ENCODE measurements around the gene FAM76A.
"Not testable (repeated sequence)": the region's sequence is repeated elsewhere in the genome, so short reads cannot be mapped to it uniquely, and the experiment has no call there.

FAM76A gene

DNA sequence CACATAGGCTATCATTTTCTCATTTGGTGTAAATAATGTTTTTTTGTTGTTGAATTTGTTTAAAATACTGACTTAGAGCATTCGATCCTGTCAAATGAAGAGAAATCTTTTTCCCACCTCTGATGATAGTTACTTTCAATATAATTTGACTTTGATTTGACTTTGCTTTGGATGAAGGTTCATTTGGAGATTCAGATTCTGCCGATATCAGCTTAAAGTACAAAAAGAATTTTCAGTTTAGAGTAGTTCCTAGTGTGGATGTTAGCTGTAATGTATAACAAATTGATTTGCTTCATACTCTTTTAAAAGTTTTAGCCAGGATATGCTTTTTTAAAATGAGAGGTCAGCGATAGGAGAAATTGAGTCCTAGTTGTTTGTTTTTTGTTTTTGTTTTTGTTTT, 57.2 kb downstream of the FAM76A start:
- DNase-seq, result no peak

DNA sequence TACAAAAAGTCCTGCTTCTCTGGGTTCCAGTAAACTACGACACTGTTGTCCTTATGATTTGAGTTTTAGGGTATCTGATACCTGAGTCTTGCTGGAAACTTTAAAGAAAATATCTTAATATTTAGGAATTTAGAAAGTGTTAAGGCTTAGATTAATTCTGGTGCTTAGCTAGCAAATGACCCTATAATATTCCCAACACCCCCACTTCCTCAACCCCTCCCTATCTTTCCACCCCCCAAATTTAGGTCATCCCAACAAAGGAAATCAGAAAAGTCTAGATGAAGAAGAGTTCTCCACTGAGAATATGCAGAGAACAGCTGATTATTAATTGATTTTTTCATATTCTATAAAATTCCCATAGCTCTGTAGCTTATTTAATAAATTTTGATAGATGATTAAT, 58.9 kb downstream of the FAM76A start:
- no peak for DNase-seq

DNA sequence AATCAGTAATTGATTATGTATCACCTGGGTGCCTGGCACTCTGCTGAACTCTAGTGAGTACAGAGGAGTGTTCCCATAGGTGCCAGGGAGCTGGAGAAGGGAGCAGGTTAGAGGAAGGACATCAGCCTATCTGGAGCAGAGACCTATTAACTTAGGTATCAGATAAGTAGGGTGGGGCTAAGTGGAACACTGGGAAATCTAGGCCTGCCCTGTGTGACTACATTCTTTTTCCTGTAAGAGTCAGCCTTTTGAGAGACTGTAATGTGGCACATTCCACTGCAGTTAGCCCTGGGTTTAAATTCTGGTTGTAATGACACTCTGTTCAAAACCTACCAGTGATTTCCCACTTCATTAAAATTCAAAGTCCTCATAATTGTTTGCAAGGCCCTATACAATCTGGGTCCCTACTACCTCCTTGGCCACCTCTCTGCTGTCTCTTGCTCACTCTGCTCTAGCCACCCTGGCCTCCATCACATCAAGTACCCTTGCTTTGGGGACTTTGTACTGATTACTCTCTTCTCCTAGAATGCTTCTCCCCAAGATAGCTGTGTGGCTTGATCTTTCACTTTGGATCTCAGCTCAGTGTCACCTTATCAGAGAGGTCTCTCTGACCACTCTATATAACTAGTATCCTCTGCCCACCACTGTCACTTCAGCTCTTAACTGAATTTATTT, 60.2 kb downstream of the FAM76A start:
- no peak for DNase-seq

DNA sequence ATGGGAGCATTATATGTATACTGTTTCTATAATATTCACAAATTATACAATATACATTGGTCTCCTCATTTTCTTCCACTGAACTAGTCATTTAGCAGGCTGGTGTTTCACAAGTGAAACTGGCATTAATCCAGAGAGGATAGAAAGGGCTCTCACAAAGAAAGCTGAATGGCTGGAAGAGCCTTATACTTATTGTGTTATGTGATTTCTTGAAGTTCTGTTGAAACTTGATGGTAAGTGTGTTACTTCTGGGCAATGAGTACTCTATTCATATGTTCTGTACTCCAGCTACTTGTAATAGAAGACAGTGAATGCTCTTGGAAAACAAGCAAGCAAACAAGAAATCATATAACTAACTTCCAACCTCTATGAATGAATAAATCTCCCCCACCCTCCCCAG, 62.1 kb downstream of the FAM76A start:
- DNase-seq, result no peak

DNA sequence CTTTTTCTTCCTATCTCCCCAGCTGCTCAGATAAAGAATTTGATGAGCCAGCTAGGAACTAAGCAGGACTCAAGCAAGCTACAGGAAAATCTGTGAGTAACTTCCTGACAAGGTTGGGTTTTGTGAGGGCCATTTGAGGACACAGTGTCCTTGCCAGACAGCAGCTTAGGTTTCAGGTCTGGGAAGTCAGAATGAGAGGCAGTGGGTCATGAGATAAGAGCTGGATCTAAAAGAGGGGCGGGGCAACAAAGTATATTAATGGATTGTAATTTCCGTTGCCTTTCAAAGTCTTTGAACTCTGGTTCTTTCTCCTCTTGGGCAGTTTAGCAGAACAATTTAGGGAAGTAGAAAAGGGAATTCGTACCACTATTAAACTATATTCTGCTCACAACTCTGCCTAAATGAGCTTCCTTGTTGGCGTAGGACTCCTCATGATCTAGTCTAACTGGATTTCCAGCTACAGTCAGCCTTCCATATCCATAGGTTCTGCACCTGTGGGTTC, 63.8 kb downstream of the FAM76A start:
- DNase-seq, result no peak

DNA sequence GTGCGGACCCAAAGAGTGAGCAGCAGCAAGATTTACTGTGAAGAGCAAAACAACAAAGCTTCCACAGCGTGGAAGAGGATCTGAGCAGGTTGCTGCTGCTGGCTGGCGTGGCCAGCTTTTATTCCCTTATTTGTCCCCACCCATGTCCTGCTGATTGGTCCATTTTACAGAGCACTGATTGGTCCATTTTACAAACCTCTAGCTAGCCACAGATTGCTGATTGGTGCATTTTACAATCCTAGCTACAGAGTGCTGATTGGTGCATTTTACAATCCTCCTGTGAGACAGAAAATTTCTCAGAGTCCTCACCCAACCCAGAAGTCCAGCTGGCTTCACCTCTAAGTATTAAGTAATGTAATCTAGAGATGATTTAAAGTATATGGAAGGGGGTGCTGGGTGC, 64.5 kb downstream of the FAM76A start:
- DNase-seq, result not testable (repeated sequence)

DNA sequence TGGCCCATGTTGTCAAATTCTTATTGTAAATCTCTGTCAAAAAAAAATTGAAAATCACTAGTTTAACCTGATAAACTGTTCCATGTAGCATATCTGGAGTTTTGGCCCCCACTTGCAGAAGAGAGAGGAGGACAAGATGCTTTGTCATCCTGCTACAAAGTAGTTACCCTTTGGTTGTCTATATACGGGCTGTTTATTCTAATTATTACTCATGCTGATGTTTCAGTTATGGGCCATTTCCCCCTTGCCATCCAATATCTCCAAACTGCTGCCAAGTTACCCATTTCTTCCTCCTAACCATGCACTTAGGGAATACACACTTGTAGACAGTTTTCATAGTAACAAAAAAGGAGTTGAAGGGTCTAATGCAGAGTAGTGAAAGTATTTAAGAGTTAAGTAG, 69.8 kb downstream of the FAM76A start:
- DNase-seq, result no peak

DNA sequence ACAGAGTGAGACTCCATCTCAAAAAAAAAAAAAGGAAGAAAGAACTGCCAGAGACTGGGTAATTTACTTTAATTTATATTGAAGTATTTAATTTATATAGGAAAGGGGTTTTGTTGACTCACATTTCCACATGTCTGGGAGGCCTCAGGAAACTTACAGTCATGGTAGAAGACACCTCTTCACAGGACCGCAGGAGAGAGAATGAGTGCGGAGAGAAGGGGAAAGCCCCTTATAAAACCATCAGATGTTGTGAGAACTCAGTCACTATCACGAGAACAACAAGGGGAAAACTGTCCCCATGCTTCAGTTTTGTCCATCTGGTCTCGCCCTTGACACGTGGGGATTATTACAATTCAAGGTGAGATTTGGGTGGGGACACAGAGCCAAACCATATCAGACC, 79.0 kb downstream of the FAM76A start:
- no peak for DNase-seq

DNA sequence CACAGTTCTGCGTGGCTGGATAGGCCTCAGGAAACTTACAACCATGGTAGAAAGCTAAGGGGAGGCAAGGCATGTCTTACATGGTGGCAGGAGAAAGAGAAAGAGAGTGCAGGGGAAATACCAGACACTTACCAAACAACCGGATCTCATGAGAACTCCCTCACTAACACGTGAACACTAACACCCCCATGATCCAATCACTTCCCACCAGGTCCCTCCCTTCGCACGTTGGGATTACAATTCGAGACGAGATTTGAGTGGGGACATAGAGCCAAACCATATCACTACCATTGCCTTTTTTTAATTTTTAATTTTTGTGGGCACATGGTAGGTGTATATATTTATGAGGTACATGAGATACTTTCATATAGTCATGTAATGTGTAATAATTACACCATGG, 81.0 kb downstream of the FAM76A start:
- no peak for DNase-seq

DNA sequence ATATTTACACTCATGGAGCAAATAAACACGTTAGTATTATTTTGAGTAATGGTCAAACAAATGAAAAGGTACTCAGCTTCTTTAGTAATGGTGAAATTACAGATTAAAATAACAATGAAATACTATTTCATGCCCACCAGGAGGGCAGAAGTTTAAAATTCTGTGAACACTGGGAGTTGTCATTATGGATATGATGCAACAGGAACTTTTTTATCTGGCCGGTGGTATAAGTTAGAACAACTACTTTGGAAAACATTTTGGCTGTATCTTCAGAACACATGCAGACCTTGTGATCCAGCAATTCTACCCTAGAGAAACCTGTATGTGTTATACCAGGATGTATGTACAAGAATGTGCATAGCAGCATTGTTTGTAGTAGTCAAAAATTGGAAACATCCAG, 81.6 kb downstream of the FAM76A start:
- DNase-seq, result no peak

DNA sequence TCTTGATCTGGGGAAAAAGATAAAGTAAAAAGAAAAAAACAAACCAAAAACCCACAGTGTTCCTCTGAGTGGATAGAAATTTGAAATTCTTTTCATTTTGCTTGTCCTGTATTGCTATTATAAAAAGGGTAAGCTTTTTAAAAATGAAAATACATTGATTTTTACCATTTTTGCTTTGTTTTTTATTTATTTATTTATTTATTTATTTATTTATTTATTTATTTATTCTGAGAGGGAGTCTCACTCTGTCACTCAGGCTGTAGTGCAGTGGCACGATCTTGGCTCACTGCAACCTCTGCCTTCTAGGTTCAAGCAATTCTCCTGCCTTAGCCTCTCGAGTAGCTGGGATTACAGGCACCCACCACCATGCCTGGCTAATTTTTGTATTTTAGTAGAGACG, 82.4 kb downstream of the FAM76A start:
- not testable (repeated sequence) for DNase-seq

DNA sequence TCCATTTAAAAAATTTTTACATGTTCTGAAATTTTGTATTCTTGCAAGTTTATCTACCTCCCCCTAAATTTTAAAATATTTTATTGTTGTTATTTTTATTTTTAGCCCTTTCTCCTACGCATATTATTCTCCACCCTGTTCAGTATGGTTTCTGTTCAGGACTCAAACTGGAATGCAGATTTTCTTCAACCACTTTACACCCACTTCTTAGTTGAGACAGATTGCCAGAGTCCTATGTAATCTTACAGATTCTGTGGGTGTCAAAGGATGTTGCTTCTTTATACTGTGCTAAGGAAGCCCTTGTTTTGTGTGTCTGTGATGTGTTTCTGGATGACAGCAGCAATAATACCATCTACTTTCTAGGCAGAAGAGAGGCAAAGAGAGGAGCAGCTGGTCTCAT, 84.1 kb downstream of the FAM76A start:
- DNase-seq, result no peak

DNA sequence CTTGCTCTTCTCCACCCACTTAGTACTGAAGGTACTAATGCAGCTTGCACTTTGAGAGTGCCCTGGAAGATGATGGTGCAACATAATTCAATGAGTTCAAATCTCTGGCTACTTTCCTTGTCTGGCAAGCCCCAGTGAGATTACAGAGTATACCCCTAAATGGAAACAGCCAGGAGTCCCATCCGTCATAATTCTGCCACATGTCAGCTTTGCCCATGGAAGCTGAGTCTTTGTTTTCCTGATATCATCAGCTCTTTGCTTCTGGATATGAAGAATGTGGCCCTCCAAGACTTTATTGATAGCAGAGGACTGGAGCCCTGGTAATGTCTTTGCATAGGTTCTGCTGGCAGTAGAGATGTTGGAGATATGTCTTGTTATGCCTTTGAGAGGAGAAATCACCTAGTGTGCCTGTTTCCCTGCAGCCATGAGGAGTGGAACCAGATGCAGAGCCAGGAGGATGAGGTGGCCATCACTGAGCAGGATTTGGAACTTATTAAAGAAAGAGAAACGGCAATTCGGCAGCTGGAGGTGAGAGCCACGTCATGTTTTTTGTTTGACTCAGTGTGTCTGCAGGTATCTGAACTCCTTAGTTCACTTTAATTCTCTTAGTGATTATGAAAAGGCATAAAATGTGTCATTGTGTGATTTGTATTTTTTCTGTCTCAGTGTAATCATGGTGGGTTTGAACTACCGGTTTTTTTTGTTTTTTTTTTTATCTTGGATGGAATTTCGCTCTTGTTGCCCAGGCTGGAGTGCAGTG, 86.2 kb downstream of the FAM76A start:
- DNase-seq, result no peak

Data from NCI-H187 (cell line).